HG03442 (cell line): ENCODE data around the gene PRUNE2.

Experiments used
- ATAC-seq: cut with Tn5 transposase; IDR thresholded peaks from one replicate; pipeline ENCODE4 v1.9.1; 2021; ENCODE audit warnings: mild to moderate bottlenecking, moderate library complexity; ENCODE audit not compliant: unreplicated experiment

The PRUNE2 gene

GRCh38 chr9:76741524-76741923, 164.4 kb downstream of the PRUNE2 start:
- no peak for ATAC-seq

GRCh38 chr9:76738402-76738801, 167.5 kb downstream of the PRUNE2 start:
- ATAC-seq = no peak

GRCh38 chr9:76737154-76737902, 168.6 kb downstream of the PRUNE2 start:
- no peak for ATAC-seq

- no peak for ATAC-seq
Observed at GRCh38 chr9:76734716-76735115, 171.2 kb downstream of the PRUNE2 start.

- ATAC-seq = no peak
Observed at GRCh38 chr9:76733096-76733495, 172.8 kb downstream of the PRUNE2 start.

- no peak for ATAC-seq
Observed at GRCh38 chr9:76732341-76732958, 173.5 kb downstream of the PRUNE2 start.

GRCh38 chr9:76730801-76731200, 175.1 kb downstream of the PRUNE2 start:
- ATAC-seq = no peak

- ATAC-seq = no peak
Observed at GRCh38 chr9:76729980-76730737, 175.8 kb downstream of the PRUNE2 start.

- ATAC-seq = no peak
Observed at GRCh38 chr9:76729116-76729515, 176.8 kb downstream of the PRUNE2 start.

GRCh38 chr9:76725885-76726284, 180.0 kb downstream of the PRUNE2 start:
- ATAC-seq = no peak

- ATAC-seq = no peak
Observed at GRCh38 chr9:76725011-76725546, 180.8 kb downstream of the PRUNE2 start.

GRCh38 chr9:76720245-76720644, 185.7 kb downstream of the PRUNE2 start:
- no peak for ATAC-seq

GRCh38 chr9:76718166-76718565, 187.7 kb downstream of the PRUNE2 start:
- no peak for ATAC-seq

GRCh38 chr9:76717613-76718012, 188.3 kb downstream of the PRUNE2 start:
- ATAC-seq = no peak

- ATAC-seq = no peak
Observed at GRCh38 chr9:76717176-76717575, 188.7 kb downstream of the PRUNE2 start.

GRCh38 chr9:76716085-76716672, 189.7 kb downstream of the PRUNE2 start:
- no peak for ATAC-seq

GRCh38 chr9:76713381-76713780, 192.5 kb downstream of the PRUNE2 start:
- no peak for ATAC-seq

- no peak for ATAC-seq
Observed at GRCh38 chr9:76709020-76709419, 196.9 kb downstream of the PRUNE2 start.

GRCh38 chr9:76707510-76707909, 198.4 kb downstream of the PRUNE2 start:
- peak; percentile 73 for ATAC-seq

GRCh38 chr9:76704593-76705204, 201.2 kb downstream of the PRUNE2 start:
- ATAC-seq = no peak

- no peak for ATAC-seq
Observed at GRCh38 chr9:76703270-76703669, 202.6 kb downstream of the PRUNE2 start.
